GF-D8 (cell line): ENCODE results near the gene ANTXR1.

Experiments
- DNase-seq: peaks from one replicate; lab custom pipeline; 2025; lab: John Stamatoyannopoulos, UW

The ANTXR1 gene

DNA sequence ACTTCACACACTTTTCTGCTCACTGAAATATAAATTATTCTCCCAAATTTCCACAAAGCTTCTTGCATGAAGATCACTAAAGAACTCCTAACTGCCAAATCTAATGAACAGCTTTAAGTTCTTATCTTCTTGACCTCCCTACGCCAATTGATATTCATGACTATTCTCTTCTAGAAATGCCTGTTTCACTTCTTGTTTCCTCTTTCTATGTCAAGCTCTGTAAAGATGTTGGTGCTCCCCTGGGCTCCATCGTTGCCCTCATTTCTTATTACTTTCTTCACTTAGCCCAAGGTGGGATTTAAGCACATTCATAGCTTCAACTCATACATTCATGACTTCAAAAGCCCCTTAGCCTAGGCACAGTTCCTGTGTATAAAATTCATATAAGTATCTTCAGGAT lies 9.2 kb upstream of the ANTXR1 start:
- DNase-seq: no peak

DNA sequence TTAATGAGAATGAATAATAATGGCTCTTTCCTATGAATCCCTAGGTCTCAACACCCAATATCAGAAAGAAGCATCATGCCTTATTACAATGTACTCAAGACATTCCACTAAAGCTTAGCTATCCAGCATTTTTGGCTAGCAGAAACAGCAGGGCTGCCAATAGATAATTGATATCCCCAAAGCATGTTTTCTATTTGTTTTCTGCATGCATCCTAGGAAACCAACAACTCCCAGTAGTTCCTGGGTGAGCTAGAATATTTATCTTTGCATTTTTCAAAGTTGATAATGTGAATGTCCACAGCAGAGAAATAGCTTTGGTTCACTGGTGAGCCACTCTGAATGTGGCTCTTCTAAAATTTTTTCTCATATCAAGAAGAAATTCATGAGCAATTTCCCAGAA lies 5.8 kb upstream of the ANTXR1 start:
- no peak for DNase-seq

DNA sequence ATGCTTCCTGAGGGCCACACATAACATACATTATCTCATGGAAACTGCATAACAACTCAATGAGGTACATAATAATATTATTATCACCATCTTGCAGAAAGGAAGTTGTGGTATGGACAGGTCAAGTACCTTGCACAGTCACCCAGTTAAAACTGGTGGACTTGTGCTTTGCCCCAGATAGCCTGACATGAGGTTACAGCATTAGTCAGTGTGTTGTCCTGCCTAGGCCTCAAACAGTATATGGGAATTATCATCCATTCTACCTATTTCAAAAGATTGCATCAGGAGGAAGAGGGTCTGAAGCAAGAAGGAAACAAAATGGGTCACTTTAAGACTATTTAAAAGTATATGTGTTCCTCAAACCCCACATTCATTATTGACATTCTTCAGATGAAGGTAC lies 5.4 kb upstream of the ANTXR1 start:
- no peak for DNase-seq

DNA sequence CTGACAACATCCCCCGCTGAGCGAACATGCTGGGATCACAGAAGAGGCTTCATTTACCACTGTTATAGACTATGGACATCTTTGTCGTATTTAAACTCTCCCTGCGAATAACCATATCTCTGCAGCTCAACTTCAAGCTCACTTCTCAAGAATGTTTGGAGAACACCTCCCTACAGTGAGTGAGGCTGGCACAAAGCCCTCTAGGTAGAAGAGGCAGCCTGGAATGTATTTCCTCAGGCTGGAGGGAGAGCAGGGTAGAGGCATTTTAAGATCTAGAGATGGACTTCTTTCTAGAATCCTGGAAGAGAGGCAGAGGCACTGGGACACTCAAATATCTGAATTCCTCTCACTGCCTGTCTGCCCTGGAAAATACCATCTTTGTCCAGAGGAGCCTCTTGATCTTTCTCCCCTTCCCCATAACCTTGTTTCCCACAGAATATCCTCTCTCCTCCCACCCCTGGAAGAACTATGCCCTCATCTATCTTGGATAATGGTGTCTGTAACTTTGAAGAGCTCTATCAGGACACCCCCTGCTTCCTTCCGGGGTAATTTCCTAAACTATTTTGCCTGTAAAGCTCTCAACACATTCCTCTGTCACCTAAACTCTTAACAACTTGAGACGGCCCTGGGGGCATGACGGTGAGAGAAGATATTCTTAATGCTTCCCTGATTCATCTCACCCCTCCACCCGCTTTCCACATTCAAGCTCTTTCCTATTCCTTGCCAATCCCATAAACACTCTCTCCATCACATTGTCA lies 2.4 kb upstream of the ANTXR1 start:
- no peak for DNase-seq

DNA sequence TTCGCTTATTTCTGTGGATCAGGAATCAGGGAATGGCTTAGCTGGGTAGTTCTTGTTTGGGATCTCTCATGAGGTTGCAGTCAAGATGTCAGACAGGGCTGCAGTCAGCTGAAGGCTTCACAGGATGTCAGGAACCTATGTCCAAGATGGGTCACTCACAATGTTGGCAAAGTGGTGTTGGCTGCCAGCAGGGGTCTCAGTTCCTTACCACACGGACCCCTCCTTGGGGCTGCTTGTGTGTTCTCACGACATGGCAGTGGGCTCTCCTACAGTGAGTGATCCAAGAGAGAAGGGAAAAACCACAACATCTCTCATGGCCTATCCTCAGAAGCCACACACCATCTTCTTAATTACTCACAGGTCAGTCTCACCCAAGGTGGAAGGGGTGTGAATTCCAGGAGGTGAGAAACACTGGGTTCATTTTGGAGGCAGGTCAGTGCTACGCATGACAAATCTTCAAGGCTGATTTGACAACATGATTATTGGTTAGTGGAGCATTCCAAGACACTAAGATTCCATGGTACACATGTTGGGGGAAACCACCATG lies 1.3 kb upstream of the ANTXR1 start:
- DNase-seq: no peak

DNA sequence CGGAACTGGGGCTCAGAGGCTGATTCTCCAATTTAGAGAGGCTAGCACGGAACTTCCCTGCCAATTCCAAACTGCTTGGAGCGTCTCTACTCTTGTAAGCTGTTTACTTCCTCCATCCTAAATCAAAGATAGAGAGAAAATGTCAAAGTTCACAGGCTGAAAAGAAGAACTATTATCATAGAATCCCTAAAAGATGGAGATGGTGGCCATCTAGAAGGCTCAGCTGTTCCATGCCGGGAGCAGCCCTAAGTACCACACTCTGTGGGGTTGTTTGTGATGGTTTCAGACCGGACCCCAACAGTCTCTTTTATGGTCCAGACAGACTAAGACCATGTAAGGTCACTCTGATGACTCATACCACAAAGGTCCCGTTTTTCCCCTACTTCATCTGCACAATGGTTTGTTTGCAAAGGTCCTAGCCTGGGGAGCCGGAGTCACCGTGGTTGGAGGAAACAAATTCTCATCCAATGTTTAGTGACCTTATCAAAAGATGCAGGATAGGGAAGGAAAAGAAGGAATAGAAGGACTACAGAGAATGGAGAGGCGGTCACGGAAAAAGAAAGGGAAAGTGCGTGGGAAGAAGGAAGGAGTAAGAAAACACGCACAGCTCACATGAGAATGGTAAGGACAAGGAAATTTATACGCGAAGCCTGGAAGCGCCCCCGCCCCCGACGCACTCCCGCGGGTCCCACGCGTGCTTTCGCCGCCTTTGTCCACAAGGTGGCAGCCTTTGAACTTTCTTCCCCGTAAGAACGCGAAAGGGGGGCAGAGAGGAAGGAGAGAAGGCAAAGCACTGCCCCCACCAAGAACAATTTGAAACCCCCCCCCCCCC lies 453 bp upstream of the ANTXR1 start:
- no peak for DNase-seq

DNA sequence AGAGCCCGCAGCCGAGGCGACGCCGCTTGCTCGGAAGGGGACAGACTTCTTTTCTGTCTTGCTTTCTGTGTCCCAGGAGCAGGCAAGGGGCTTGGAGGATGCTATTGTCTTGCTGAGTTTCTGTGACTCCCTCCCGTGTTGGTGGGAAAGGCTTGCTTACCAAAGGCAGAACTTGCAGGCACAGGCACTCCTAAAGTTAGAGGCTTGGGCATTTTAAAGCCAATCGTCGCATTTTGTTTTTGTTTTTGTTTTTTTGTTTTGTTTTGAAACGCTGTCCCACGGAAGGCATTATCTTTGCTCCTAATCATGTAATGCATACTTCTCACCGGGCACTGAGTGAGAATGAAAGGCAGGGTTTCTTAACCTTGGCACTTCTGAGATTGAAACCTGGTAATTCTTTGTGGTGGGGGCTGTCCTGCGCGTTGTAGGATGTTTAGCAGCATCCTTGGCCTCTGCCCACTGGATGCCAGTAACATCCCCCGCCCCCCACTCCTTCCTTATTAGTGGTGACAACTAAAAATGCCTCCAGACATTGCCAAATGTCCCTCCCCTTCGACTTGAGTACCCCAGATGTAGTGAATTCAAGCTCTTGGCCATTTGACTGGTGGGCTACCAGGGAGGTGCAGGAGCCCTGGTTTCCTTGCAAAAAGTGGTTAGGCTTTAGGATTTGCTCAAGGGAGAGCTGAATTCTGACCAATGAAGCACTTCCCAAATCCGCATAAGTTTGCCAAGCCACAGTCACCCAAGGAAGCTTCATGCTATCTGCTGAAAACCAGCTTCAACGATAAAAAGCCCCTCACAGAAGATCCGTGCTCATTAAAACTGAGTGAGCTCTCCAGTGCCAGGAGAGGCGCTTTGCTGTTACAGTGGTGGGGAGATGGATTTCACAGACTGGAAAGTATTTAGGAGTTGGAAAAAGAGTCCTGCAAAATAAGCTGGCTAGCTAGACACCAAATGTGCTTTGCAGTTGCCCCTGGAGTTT lies 1.2 kb downstream of the ANTXR1 start:
- no peak for DNase-seq

DNA sequence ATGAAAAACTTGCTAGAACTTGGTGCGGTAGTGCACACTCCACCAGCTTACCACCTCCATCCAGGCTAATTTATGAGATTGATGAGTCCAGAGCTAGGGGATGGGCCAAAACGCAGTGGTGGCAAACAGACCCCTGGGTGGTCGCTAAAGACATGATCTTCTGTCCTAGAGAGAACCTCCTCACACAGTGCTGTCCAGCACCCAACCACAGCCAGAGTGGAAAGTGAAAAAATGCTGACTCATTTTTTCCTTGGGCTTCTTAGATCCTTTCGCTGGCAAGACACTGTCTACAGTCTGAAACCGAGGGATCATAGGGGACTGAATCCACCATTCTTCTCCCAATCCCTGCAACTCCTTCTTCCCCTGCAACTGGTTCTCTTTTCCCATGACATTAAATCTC lies 4.1 kb downstream of the ANTXR1 start:
- no peak for DNase-seq

DNA sequence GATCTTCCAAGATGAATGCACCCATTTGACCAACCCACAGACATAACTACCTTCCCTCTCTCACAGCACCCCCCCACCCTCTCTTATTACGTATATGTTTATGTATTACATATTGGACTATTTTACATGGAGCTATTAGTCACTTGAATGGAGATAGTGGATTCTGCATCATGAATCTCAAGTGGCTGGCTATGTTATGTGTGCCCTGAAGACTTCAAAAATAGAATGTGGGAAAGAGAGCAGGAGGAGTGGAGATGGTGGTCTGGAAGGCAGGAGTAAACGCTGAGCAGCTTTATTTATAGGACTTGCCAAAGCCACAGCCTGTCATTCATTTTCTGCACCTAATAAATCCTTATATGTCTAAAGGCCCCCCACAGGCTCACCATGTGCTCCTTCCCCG lies 4.9 kb downstream of the ANTXR1 start:
- no peak for DNase-seq

DNA sequence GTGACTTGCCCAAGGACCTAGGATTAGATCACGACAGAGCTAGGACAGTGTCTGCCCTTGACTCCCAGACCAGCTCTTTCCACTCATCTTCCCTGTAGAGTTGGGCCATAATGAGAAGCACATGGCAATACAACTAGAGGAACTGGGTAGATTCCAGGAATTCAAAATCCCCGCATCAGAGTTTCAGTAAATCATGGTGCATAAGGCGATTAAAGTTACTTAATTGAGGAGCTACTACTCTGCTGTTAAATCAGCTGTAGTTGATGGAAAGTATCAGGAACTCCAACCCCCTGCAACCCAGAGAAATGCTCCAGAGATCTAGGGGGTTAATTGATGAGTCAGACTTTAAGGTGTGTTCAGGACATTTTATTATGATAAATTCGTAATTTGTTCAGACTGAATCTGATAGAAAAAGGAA lies 5.7 kb downstream of the ANTXR1 start:
- no peak for DNase-seq

DNA sequence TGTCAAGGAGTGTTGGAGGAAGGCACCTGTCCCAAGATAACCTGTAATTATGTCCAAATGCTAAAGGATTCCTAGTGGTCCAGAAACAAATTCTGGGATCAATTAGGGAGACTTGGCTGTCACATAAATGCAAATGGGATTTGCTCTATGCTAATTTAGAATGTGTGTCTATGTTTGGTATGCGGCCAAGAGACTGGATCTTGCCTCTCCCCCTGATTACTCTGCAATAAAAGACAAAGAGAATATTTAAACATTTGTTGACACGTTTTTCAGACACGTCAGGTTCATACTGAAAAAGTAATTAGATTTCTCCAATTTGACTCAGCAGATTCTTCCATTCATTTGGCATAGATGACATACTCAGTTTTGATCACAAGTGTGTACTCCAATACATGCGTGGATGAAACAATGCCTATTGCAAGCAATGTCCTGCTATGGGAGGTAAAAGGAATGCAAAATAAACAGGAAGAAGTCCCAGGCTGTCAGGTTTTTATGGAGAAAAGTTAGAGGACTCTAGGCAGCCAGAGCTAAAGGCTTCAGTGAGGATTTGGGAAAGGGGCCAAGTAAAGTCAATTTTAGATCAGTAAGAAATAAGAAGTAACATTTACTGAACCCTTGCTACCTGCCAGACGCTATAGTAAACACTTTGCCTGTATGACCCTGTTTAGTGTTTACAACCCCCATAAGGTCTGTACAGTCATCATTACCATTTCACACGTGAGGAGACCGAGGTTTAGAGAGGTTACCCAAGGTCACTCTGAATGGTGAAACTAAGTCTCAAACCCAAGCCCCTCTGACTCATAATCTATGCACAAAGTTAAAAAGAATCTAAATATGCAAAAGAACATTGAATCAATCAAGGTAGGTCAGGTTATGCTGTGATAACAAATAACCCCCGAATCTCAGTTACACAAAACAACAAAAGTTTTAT lies 7.8 kb downstream of the ANTXR1 start:
- no peak for DNase-seq

DNA sequence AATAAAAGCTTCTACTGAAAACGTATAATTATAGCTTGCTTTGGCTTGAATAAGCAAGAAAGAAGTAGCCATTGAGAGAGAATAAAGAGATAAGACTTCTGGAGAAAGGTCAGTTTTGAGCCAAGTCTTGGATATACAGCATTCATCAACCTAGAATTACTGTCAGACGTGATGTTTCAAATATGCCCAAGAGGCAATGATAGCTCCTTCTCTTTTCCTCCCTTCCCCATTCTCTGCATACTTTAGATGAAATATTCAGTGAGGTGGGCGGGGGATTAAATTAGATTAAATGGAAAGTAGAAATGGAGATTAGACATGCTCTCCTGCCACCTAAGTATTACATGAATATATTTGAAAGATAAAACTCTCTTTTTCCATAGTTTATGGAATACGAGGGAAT lies 8.7 kb downstream of the ANTXR1 start:
- DNase-seq: no peak

DNA sequence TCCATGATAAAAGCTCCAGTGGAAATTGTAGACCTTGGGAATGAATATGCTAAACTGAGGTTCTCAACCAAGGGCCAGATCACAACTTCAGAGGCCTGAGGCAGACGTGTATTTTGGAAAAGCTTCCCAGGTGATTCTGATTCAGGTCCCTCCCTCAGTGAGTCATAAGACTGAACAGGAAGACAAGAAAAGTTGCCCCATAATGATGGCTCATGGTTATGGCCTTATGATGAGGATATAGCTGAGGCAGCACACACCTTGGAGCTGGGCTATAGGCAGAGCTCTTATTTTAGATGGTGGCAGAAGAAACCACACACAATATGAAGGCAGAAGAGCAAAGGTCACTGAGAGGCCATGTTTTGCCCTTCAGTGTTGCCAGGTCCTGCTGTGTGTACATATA lies 9.6 kb downstream of the ANTXR1 start:
- DNase-seq: no peak

DNA sequence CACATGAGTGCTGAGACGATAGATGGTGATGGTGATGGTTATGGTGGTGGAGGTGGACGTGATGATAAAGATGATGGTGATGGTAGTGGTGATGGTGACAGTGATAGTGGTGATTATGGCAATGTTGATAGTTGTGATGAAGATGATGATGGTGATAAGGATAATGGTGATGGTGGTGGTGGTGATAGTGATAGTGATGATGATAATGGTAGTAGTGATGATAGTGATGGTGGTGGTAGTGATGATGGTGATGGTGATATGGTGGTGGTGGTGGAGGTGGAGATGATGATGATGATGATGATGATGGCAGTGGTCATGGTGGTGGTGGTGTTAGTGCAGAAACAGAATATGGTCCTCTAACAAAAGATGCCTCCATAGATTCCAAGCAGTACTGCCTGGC lies 10.3 kb downstream of the ANTXR1 start:
- no peak for DNase-seq

DNA sequence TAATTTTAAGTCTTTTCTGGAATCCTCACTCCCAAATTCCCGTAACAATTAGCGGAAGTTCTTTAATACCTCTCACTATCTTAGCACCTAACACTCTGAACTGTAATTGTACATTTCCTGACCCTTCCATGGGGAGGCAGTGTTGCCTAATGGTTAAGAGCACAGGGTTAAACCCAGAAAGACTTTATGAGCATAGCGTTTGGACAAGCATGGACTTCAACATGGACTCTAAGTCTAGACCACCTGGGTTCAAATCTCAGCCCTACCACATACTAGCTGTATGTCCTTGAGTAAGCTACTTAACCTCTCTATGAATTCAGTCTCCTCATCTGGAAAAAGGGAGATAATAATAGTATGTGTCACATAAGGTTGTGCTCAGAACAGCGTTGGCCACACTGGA lies 13.0 kb downstream of the ANTXR1 start:
- no peak for DNase-seq

DNA sequence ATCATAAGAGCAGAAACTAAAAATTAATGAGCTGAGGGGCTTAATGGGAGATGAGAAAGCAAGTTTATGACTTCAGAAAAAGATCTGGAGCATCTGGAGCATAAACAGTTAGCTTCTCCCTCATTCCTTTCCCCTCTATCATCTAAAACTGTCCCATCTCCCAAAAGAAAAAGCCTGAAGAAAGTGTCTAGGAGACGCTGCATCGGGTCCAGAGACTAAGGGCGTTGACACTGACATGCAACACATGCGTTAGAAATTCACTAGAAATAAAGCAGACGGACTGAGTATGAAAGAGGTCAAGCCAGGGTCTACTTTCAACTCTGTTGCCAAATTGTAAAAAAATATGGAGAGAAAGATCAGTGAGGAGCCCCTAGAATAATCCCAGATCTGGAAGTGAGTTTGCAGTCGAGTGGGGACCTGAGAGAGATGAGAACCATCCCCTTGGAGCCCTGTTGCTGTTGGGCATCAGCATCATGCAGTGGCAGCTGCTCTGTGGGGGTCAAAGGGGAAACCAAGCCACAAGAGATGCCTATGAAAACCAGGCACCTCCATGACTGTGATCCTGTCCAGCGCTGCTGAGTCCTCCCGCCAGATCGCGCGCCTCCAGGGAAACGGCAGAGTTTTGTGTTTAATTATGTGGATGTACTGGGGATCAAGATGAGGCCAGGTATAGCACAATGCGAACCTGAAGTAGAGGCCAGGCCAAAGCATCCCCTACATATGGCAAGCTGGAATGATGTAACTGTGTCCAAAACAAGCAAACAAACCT lies 13.9 kb downstream of the ANTXR1 start:
- DNase-seq: no peak

DNA sequence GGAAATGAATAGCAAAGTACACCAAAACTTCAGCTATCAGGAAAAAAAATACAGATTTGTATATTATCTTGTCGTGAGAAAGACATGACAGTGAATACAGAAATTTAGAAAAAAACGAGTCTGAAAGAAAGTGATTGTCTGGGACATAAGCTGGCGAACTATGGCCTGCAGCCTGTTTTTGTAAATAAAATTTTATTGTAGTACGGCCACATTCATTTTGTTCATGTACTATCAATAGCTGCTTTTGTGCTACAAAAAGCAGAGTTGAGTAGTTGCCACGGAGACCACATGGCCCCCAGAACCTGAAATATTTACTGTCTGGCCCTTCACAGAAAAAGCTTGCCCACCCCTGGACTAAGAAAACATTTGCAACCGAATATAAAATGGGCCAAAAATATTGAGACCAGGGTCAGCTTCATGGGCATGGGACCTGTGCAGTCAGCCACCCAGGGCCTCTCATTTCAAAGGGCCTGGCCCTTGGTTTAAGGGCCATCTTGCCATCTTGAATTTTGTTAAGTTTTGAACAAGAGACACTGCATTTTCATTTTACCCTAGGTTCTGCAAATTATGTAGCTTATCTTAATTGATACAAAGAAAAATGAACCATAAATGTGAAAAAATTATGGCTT lies 17.9 kb downstream of the ANTXR1 start:
- DNase-seq: no peak

DNA sequence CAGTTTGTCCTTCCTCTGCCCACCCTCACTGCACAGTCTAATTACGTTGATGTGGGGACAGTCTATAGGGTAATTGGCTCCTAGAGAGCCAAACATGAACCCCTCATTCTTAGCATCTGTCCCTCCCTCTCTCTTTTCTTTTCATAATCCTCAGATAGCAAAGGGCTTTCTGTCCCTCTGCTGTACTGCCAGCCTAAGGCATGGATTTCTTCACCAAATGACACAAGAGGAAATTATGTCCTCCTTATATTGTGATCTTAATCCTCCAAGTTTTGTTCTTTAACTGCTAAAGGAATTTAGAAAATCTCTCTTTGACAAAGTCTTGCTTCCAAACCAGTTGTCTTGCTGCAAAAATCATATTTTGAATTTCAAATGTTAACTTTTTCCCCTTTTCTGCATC lies 18.5 kb downstream of the ANTXR1 start:
- no peak for DNase-seq

DNA sequence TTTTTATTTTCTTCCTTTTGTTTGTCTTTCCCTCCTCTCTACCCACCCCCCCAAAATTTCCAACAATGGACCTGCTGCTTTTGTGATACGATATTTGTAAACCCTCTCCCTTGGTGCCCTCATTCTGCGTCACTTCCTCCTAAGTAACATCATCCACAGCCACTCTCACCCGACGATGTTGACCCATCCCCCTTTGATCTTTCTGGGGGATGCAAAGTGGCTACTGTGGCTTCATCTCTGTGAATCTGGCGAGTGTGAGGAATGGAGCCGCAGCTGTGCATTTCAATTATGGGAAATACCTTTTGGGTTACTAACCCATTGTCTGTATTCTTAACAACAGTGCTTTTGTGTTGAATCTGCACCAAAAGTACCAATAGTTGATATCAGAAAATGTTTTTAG lies 19.4 kb downstream of the ANTXR1 start:
- DNase-seq: no peak
